HG03571 (cell line): ENCODE data around the gene ATP11A.
"Not testable (repeated sequence)": the region's sequence is repeated elsewhere in the genome, so short reads cannot be mapped to it uniquely, and the experiment has no call there.

Experiments
- ATAC-seq: cut with Tn5 transposase; IDR thresholded peaks from one replicate; pipeline ENCODE4 v1.9.1; 2021; ENCODE audit not compliant: unreplicated experiment

Gene ATP11A

GRCh38 chr13:112873851-112874750, 184.3 kb downstream of the ATP11A start:
- ATAC-seq: peak; percentile 84

GRCh38 chr13:112874751-112875300, 185.0 kb downstream of the ATP11A start:
- ATAC-seq: peak; percentile 13

- ATAC-seq: no peak
Measured at GRCh38 chr13:112875627-112876026, 185.8 kb downstream of the ATP11A start.

GRCh38 chr13:112876305-112877000, 186.6 kb downstream of the ATP11A start:
- no peak for ATAC-seq

- no peak for ATAC-seq
Measured at GRCh38 chr13:112877066-112877465, 187.2 kb downstream of the ATP11A start.

- ATAC-seq: no peak
Measured at GRCh38 chr13:112877539-112877938, 187.7 kb downstream of the ATP11A start.

- ATAC-seq: no peak
Measured at GRCh38 chr13:112877976-112878955, 188.4 kb downstream of the ATP11A start.

- ATAC-seq: no peak
Measured at GRCh38 chr13:112879283-112879833, 189.5 kb downstream of the ATP11A start.

- ATAC-seq: no peak
Measured at GRCh38 chr13:112880221-112880641, 190.4 kb downstream of the ATP11A start.

GRCh38 chr13:112880976-112881540, 191.2 kb downstream of the ATP11A start:
- no peak for ATAC-seq

GRCh38 chr13:112881656-112882554, 192.1 kb downstream of the ATP11A start:
- ATAC-seq: no peak

- ATAC-seq: no peak
Measured at GRCh38 chr13:112882555-112883024, 192.8 kb downstream of the ATP11A start.

GRCh38 chr13:112883241-112883945, 193.6 kb downstream of the ATP11A start:
- no peak for ATAC-seq

- ATAC-seq: not testable (repeated sequence)
Measured at GRCh38 chr13:112884700-112885099, 194.9 kb downstream of the ATP11A start.

- no peak for ATAC-seq
Measured at GRCh38 chr13:112885242-112885781, 195.5 kb downstream of the ATP11A start.

GRCh38 chr13:112885782-112886268, 196.0 kb downstream of the ATP11A start:
- no peak for ATAC-seq

- ATAC-seq: no peak
Measured at GRCh38 chr13:112887151-112887550, 197.3 kb downstream of the ATP11A start.

GRCh38 chr13:112887557-112887991, 197.7 kb downstream of the ATP11A start:
- ATAC-seq: no peak
